Gastrocnemius medialis (tissue), 4 donors: ENCODE results near the gene NCF4.

Source experiments
- CTCF ChIP-seq, 5 experiments: fragments of 450-650 bp in 3 of 5; fragments of 200-600 bp in 2 of 5; sonication (generic) in 2 of 5; IDR thresholded peaks in 4 of 5; conservative IDR thresholded peaks in 1 of 5; 1 replicate in 4 of 5; 2 replicates in 1 of 5; pipeline ENCODE4 v1.5.1; 2016 to 2019; ENCODE audit warnings: antibody characterized with exemption in 5 of 5, mild to moderate bottlenecking in 3 of 5, moderate library complexity in 3 of 5
- POLR2A ChIP-seq, 2 donors: fragments of 450-650 bp; IDR thresholded peaks; one replicate each; pipeline ENCODE4 v1.6.1; 2017; ENCODE audit warnings: antibody characterized with exemption in 2 of 2, mild to moderate bottlenecking in 2 of 2, moderate library complexity in 2 of 2

- no peak for TF ChIP-seq CTCF (IDR thresholded peaks at IDR 0.05 in 4 of 5, conservative IDR thresholded peaks at IDR 0.05 in 1 of 5)
- no peak for TF ChIP-seq POLR2A (IDR thresholded peaks at IDR 0.05)
Measured at GRCh38 chr22:36892292-36892691, 31.5 kb downstream of the NCF4 start.
